ENCODE data around the gene TMEM120A. TPM values are rescaled to one million over a fixed set of nuclear protein-coding genes. Genes with fewer than 3 reads are reported as not detected.

TMEM120A gene
- total RNA-seq, 1 donor from 2014 or later = 33.4 TPM

- no peak for DNase-seq (ENCODE audit: low read depth, low spot score)
- Mint-ChIP-seq H3K36me3 (ENCODE audit: low read depth) (no peaks in the 10 kb centered on the region), H3K27me3 (ENCODE audit: low read depth) (no peaks in the 10 kb centered on the region), H3K4me1 (peaks cover 18% of the 10 kb centered on the region), H3K9me3 (no peaks in the 10 kb centered on the region), H3K27ac (ENCODE audit: unreplicated experiment) (peak overlapping the region; percentile 63), H3K4me3 (no peak overlapping the region)
- TF ChIP-seq CTCF (conservative IDR thresholded peaks at IDR 0.05) = no peak
Observed at GRCh38 chr7:75950111-75950681, 44.2 kb downstream of the TMEM120A start.

DNA sequence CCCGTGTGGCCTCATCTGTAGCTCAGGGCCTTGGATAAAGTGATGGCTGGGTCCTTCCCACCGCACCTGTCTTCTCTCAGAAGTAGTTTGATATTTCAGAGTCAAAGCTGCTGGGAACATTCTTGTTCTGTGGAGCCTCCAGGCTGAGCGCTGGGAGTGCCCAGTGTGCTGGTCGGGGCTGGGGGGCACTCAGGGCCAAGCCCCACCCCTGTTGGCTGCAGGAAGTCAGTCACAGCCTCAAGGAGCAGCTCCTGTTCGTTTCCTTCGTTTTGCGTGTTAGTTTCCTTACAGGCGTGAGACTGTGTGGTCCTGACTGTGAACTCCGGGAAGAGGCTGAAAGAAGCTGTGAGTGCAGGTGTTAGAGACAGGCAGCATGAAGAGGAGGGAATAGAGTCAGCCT, 46.2 kb downstream of the TMEM120A start:
- Mint-ChIP-seq H3K36me3 (ENCODE audit: low read depth) (no peaks in the 10 kb centered on the region), H3K4me1 (peaks cover 17% of the 10 kb centered on the region), H3K27me3 (ENCODE audit: low read depth) (no peaks in the 10 kb centered on the region), H3K9me3 (no peaks in the 10 kb centered on the region), H3K4me3 (no peak overlapping the region), H3K27ac (ENCODE audit: unreplicated experiment) (peak overlapping the region; percentile 81)
- no peak for DNase-seq (ENCODE audit: low read depth, low spot score)
- no peak for TF ChIP-seq CTCF (conservative IDR thresholded peaks at IDR 0.05)

- DNase-seq (ENCODE audit: low read depth, low spot score) = no peak
- H3K4me1 Mint-ChIP-seq = peaks cover 18% of the 10 kb centered on the region
- H3K27me3 Mint-ChIP-seq (ENCODE audit: low read depth) = no peaks in the 10 kb centered on the region
- H3K9me3 Mint-ChIP-seq = no peaks in the 10 kb centered on the region
- no peak overlapping the region for H3K27ac Mint-ChIP-seq (ENCODE audit: unreplicated experiment)
- H3K36me3 Mint-ChIP-seq (ENCODE audit: low read depth) = no peaks in the 10 kb centered on the region
- TF ChIP-seq CTCF (conservative IDR thresholded peaks at IDR 0.05) = no peak
- H3K4me3 Mint-ChIP-seq = no peak overlapping the region
Observed at GRCh38 chr7:75946207-75946855, 48.1 kb downstream of the TMEM120A start.

DNA sequence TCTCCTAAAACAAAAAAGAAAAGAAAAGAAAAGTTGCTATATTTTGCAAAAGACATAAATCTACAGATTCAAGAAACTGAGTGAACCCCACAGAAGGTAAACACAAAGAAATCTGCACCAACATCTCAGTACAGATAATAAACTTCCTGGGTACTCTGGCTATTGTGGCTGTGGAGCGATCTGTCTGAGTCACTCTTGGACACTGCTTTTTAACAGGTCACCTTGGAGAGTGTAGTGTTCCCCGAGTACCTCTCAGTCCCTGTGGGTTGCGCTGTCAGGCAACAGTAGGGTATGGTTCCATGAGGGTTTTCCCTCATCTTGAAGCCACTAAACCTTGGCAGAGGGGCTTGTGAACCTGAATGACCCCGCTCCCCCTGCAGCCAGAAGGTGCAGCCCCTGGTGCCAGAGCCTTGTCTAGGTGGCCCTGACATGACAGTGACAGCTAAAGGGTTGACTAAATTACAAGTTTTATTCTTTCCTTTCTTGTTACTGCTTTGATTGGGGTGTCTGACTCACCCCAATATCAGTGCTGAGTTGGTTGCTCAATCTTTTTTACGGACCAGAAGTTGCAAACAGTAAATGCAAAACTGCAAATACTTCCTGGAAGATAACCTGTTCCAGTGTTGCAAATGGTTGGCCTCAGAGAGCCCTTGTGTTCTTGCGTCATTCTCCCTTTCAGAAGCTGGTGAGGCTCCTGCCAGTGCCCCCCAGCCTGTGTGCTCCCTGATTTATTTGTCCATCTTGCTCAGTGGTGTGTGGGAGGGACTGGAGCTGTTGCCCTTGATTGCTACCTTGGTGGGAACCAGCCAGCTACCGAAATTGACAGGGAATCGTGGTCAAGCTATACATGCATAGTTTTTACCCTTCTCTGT, 48.9 kb downstream of the TMEM120A start:
- no peak overlapping the region for H3K27ac Mint-ChIP-seq (ENCODE audit: unreplicated experiment)
- H3K4me1 Mint-ChIP-seq = peaks cover 21% of the 10 kb centered on the region
- no peak for TF ChIP-seq CTCF (conservative IDR thresholded peaks at IDR 0.05)
- no peaks in the 10 kb centered on the region for H3K9me3 Mint-ChIP-seq
- H3K4me3 Mint-ChIP-seq = no peak overlapping the region
- H3K27me3 Mint-ChIP-seq (ENCODE audit: low read depth) = no peaks in the 10 kb centered on the region
- no peaks in the 10 kb centered on the region for H3K36me3 Mint-ChIP-seq (ENCODE audit: low read depth)
- no peak for DNase-seq (ENCODE audit: low read depth, low spot score)

DNA sequence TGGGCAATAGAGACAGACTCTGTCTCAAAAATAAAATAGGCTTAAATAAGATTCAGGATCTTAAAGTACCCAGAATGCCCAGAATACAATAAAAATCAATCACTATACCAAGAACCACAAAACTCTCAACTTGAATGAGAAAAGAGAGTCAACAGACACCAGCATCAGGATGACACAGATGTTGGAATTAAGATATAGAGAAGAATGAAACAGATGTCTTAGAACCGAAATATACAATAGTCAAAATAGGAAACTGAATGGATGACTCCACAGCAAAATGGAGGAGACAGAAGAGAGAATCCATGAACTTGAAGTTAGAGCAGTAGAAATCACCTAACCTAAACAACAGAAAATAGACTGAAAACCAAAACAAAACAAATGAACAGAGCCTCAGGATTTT, 49.9 kb downstream of the TMEM120A start:
- no peak for TF ChIP-seq CTCF (conservative IDR thresholded peaks at IDR 0.05)
- Mint-ChIP-seq H3K36me3 (ENCODE audit: low read depth) (no peaks in the 10 kb centered on the region), H3K27ac (ENCODE audit: unreplicated experiment) (peak overlapping the region; percentile 31), H3K9me3 (no peaks in the 10 kb centered on the region), H3K4me1 (peaks cover 17% of the 10 kb centered on the region), H3K4me3 (no peak overlapping the region), H3K27me3 (ENCODE audit: low read depth) (no peaks in the 10 kb centered on the region)
- DNase-seq (ENCODE audit: low read depth, low spot score) = no peak
